A549 (cell line): Measurements from ENCODE around the gene TTC7B.

Source experiments
- BHLHE40 ChIP-seq: IDR thresholded peaks from 2 replicates; pipeline ENCODE4 v1.6.1; 2012; ENCODE audit warnings: low read depth, low read length, inconsistent platforms
- CEBPB ChIP-seq, 2 experiments: fragments of >200 bp in 1 of 2; sonication (Bioruptor Twin) in 1 of 2; formaldehyde crosslinking in 1 of 2; IDR thresholded peaks; 2 replicates each; pipeline ENCODE4 v1.6.1; 2012 to 2016
- CHD2 ChIP-seq: fragments of 150-350 bp; IDR thresholded peaks from 2 replicates; pipeline ENCODE4 v1.6.1; 2014; ENCODE audit warnings: low read length; ENCODE audit not compliant: partially characterized antibody
- HOXB5 ChIP-seq: fragments of 250-450 bp; sonication (Bioruptor Pico); IDR thresholded peaks from 2 replicates; pipeline ENCODE4 v1.5.0; 2020; ENCODE audit warnings: mild to moderate bottlenecking, moderate library complexity
- MAFK ChIP-seq: fragments of 450-650 bp; IDR thresholded peaks from 2 replicates; pipeline ENCODE4 v1.6.1; 2014; ENCODE audit not compliant: partially characterized antibody
- NFE2L2 ChIP-seq: fragments of 150-350 bp; conservative IDR thresholded peaks from 2 replicates; pipeline ENCODE4 v1.6.1; 2014; ENCODE audit warnings: low read length
- PBX3 ChIP-seq: IDR thresholded peaks from 2 replicates; pipeline ENCODE4 v1.6.1; 2012
- POLR2A ChIP-seq: IDR thresholded peaks from 2 replicates; pipeline ENCODE4 v1.6.1; 2012; ENCODE audit warnings: mild to moderate bottlenecking, low read length
- RFX5 ChIP-seq: fragments of 450-650 bp; IDR thresholded peaks from 2 replicates; pipeline ENCODE4 v1.7.1; 2014; ENCODE audit warnings: antibody characterized with exemption, mild to moderate bottlenecking, moderate library complexity
- TP53 ChIP-seq: fragments of 250-450 bp; sonication (Bioruptor Pico); IDR thresholded peaks from 2 replicates; pipeline ENCODE4 v1.5.0; 2021; ENCODE audit warnings: mild to moderate bottlenecking, moderate library complexity
- TF ChIP-seq, protein P1 (sequence below): fragments of >200 bp; sonication (Bioruptor Twin); formaldehyde crosslinking; IDR thresholded peaks from 3 replicates; pipeline ENCODE4 v1.5.1; 2016
- TF ChIP-seq, protein P2 (sequence below): fragments of 250-450 bp; sonication (Bioruptor Pico); IDR thresholded peaks from 2 replicates; pipeline ENCODE4 v1.5.0; 2021; ENCODE audit warnings: mild to moderate bottlenecking, moderate library complexity, borderline replicate concordance
- TF ChIP-seq, protein P3 (sequence below): IDR thresholded peaks from 2 replicates; pipeline ENCODE4 v1.6.1; 2012
- TF ChIP-seq, protein P4 (sequence below): fragments of >200 bp; sonication (Bioruptor Twin); formaldehyde crosslinking; IDR thresholded peaks from 2 replicates; pipeline ENCODE4 v1.6.1; 2016

DNA sequence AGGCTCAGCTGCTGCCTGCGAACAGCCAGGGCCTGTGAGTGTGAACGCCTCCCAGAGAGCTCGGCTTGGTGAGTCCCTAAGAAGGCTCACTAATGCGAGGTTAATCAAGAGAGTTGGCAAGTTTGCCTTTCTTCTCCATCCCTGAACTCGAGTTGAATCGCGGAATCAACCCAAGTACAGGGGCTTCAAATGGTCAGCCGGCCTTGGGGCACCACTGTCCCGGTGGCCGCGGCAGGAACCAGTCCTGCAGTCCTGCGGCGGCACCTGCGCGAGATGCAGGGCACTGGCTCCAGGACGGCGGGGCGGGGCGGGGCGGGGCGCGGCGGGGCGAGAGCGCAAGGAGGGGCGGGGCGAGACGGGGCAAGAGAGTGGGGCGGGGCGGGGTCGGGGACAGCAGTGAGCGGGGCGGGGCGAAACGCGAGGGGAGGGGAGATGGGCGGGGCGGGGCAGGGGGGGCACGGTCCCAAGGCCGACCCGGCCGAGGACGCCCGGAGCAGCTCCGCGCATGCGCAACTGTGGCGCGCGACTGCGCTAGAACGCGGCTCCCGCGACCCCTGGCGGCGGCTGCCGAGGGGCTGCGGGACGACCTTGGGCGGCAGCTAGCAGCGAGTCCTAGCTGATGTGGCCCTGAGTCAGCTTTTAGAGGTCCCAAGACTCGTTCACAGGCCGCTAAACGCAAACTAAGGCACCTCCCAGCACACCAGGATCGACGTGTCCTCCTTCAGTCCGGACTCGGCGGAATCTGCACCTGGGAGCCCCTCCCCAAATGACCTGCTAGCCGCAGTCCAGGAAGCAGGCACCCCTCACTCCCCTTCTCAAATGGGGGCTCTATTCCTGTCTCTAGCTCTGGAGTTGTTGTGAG lies 58.0 kb downstream of the TTC7B start:
- TF ChIP-seq MAFK (peak; percentile 93), BHLHE40 (no peak), POLR2A (peak; percentile 55), RFX5 (no peak), CHD2 (no peak), PBX3 (no peak), HOXB5 (no peak), NFE2L2 (no peak), CEBPB (IDR thresholded peaks at IDR 0.05) (no peak), TP53 (CRISPR knock-in tag) (no peak)
- TF ChIP-seq, protein P1, sequence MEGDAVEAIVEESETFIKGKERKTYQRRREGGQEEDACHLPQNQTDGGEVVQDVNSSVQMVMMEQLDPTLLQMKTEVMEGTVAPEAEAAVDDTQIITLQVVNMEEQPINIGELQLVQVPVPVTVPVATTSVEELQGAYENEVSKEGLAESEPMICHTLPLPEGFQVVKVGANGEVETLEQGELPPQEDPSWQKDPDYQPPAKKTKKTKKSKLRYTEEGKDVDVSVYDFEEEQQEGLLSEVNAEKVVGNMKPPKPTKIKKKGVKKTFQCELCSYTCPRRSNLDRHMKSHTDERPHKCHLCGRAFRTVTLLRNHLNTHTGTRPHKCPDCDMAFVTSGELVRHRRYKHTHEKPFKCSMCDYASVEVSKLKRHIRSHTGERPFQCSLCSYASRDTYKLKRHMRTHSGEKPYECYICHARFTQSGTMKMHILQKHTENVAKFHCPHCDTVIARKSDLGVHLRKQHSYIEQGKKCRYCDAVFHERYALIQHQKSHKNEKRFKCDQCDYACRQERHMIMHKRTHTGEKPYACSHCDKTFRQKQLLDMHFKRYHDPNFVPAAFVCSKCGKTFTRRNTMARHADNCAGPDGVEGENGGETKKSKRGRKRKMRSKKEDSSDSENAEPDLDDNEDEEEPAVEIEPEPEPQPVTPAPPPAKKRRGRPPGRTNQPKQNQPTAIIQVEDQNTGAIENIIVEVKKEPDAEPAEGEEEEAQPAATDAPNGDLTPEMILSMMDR: peak; percentile 76
- TF ChIP-seq, protein P2, sequence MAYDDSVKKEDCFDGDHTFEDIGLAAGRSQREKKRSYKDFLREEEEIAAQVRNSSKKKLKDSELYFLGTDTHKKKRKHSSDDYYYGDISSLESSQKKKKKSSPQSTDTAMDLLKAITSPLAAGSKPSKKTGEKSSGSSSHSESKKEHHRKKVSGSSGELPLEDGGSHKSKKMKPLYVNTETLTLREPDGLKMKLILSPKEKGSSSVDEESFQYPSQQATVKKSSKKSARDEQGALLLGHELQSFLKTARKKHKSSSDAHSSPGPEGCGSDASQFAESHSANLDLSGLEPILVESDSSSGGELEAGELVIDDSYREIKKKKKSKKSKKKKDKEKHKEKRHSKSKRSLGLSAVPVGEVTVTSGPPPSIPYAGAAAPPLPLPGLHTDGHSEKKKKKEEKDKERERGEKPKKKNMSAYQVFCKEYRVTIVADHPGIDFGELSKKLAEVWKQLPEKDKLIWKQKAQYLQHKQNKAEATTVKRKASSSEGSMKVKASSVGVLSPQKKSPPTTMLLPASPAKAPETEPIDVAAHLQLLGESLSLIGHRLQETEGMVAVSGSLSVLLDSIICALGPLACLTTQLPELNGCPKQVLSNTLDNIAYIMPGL (CRISPR knock-in tag): no peak
- TF ChIP-seq, protein P3, sequence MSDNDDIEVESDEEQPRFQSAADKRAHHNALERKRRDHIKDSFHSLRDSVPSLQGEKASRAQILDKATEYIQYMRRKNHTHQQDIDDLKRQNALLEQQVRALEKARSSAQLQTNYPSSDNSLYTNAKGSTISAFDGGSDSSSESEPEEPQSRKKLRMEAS: peak; percentile 40; the same call in 1 of the 2 replicates
- TF ChIP-seq, protein P4, sequence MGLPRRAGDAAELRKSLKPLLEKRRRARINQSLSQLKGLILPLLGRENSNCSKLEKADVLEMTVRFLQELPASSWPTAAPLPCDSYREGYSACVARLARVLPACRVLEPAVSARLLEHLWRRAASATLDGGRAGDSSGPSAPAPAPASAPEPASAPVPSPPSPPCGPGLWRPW: no peak
